ENCODE results near the gene RPGRIP1L. TPM values are rescaled to one million over a fixed set of nuclear protein-coding genes. Genes with fewer than 3 reads are reported as not detected.
A peak's percentile ranks its signal among the peaks of the same experiment; 100 is the strongest.

The RPGRIP1L gene
- total RNA-seq, 1 donor from 2014 or later: 23.2 TPM

DNA sequence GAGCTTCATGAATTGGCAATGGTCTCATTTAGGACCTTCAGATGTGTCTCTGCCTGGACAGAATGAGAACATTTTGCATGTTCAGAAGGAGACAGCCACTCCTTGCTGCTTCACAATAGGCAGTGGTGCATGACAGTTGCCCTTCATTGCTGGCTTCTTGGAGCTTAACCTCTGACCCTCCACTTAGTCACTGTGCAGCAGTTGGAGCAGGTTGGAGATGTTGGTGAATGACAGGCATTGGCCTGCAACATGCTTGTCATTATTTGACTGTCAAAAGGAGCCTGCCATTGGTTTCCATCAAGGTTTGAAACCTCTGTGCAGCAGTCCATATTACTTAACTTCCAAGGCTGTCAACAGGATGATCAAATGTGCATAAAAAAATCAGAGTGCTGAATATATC is 23.0 kb upstream of the RPGRIP1L start:
- Mint-ChIP-seq H3K9me3 (no peaks in the 10 kb centered on the region), H3K4me1 (peaks cover 39% of the 10 kb centered on the region), H3K4me3 (peak overlapping the region; percentile 2), H3K27ac (peak overlapping the region; percentile 72), H3K36me3 (peaks cover 9% of the 10 kb centered on the region), H3K27me3 (ENCODE audit: insufficient read depth, low read depth) (no peaks in the 10 kb centered on the region)
- no peaks in the 10 kb centered on the region for H3K36me3 ChIP-seq
- peaks cover 68% of the 10 kb centered on the region for H3K79me2 ChIP-seq (ENCODE audit: low read depth)
- no peak overlapping the region for H3K4me2 ChIP-seq
- TF ChIP-seq, protein P1, sequence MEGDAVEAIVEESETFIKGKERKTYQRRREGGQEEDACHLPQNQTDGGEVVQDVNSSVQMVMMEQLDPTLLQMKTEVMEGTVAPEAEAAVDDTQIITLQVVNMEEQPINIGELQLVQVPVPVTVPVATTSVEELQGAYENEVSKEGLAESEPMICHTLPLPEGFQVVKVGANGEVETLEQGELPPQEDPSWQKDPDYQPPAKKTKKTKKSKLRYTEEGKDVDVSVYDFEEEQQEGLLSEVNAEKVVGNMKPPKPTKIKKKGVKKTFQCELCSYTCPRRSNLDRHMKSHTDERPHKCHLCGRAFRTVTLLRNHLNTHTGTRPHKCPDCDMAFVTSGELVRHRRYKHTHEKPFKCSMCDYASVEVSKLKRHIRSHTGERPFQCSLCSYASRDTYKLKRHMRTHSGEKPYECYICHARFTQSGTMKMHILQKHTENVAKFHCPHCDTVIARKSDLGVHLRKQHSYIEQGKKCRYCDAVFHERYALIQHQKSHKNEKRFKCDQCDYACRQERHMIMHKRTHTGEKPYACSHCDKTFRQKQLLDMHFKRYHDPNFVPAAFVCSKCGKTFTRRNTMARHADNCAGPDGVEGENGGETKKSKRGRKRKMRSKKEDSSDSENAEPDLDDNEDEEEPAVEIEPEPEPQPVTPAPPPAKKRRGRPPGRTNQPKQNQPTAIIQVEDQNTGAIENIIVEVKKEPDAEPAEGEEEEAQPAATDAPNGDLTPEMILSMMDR (IDR thresholded peaks at IDR 0.05): no peak
- TF ChIP-seq EZH2phosphoT487 (IDR thresholded peaks at IDR 0.05) (no peak), EZH2 (IDR thresholded peaks at IDR 0.05) (no peak)
- DNase-seq (ENCODE audit: low spot score): peak; percentile 40
- no peaks in the 10 kb centered on the region for H3K9me3 ChIP-seq (ENCODE audit: low read depth)
- H3K4me1 ChIP-seq: peaks cover 8% of the 10 kb centered on the region
- no peak overlapping the region for H2AFZ ChIP-seq (replicated peaks)
- H3K4me3 ChIP-seq: no peak overlapping the region
- no peak overlapping the region for H3K9ac ChIP-seq
- no peaks in the 10 kb centered on the region for H3F3A ChIP-seq (ENCODE audit: low read depth)
- H3K27me3 ChIP-seq: no peaks in the 10 kb centered on the region
- peaks cover 15% of the 10 kb centered on the region for H4K20me1 ChIP-seq (ENCODE audit: low read depth)
- H3K27ac ChIP-seq: no peak overlapping the region

DNA sequence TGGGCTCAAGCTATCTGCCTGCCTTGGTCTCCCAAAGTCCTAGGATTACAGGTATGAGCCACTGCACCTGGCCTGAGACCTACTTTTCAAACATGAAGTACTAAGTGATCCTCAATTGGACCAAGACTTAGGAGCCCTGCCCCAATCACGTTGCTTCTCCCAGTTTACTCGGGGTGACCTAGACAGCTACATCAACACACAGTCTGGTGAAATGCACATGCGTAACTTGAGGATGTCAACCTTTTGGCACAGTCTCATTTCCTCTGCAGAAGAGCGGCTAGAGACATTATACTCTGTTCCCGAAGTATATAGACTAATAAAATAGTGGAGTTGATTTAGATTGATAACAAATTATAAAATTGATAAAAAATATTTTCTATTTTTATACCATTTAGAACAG is 17.4 kb upstream of the RPGRIP1L start:
- H3K27ac Mint-ChIP-seq: no peak overlapping the region
- Histone ChIP-seq H2AFZ (replicated peaks) (no peak overlapping the region), H3K4me1 (no peaks in the 10 kb centered on the region), H3F3A (ENCODE audit: low read depth) (no peaks in the 10 kb centered on the region), H3K79me2 (ENCODE audit: low read depth) (peaks cover 80% of the 10 kb centered on the region), H3K9me3 (ENCODE audit: low read depth) (no peaks in the 10 kb centered on the region), H4K20me1 (ENCODE audit: low read depth) (peaks cover 8% of the 10 kb centered on the region), H3K9ac (no peak overlapping the region), H3K4me3 (no peak overlapping the region), H3K27ac (no peak overlapping the region), H3K27me3 (no peaks in the 10 kb centered on the region), H3K4me2 (no peak overlapping the region), H3K36me3 (no peaks in the 10 kb centered on the region)
- H3K4me3 Mint-ChIP-seq: no peak overlapping the region
- H3K9me3 Mint-ChIP-seq: peaks cover 6% of the 10 kb centered on the region
- DNase-seq (ENCODE audit: low spot score): no peak
- no peak for TF ChIP-seq EZH2phosphoT487 (IDR thresholded peaks at IDR 0.05)
- TF ChIP-seq, protein P1 (IDR thresholded peaks at IDR 0.05): no peak
- peaks cover 11% of the 10 kb centered on the region for H3K4me1 Mint-ChIP-seq
- peaks cover 9% of the 10 kb centered on the region for H3K36me3 Mint-ChIP-seq
- H3K27me3 Mint-ChIP-seq (ENCODE audit: insufficient read depth, low read depth): no peaks in the 10 kb centered on the region

DNA sequence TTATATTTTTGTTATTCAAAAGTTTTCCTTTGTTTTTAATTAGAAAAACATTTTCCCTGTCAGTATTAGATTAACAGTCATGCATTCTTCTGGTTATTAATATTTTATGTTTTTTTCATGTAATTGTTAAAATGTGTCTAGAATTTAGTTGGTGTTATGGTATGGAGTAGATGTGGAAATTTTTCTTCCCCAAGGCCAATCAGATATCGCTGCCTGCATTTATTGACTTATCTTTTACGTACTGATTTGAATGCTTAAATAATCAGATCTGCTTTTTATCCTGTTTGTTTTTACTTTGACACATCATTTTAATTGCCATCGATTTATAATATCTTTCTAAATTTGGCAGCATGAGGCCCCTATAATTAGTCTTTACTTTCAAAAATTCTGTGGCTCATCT is 13.9 kb upstream of the RPGRIP1L start:
- no peaks in the 10 kb centered on the region for H3K27me3 ChIP-seq
- Mint-ChIP-seq H3K36me3 (peaks cover 9% of the 10 kb centered on the region), H3K4me1 (peaks cover 10% of the 10 kb centered on the region), H3K4me3 (no peak overlapping the region), H3K9me3 (peaks cover 6% of the 10 kb centered on the region), H3K27ac (no peak overlapping the region), H3K27me3 (ENCODE audit: insufficient read depth, low read depth) (no peaks in the 10 kb centered on the region)
- peaks cover 85% of the 10 kb centered on the region for H3K79me2 ChIP-seq (ENCODE audit: low read depth)
- H3K4me2 ChIP-seq: no peak overlapping the region
- H3K36me3 ChIP-seq: no peaks in the 10 kb centered on the region
- no peak overlapping the region for H3K4me3 ChIP-seq
- no peaks in the 10 kb centered on the region for H3K9me3 ChIP-seq (ENCODE audit: low read depth)
- no peak overlapping the region for H3K9ac ChIP-seq
- no peak for DNase-seq (ENCODE audit: low spot score)
- no peaks in the 10 kb centered on the region for H3F3A ChIP-seq (ENCODE audit: low read depth)
- H3K4me1 ChIP-seq: peaks cover 21% of the 10 kb centered on the region
- no peak overlapping the region for H2AFZ ChIP-seq (replicated peaks)
- H4K20me1 ChIP-seq (ENCODE audit: low read depth): peaks cover 18% of the 10 kb centered on the region
- no peak for TF ChIP-seq EZH2 (IDR thresholded peaks at IDR 0.05)
- TF ChIP-seq EZH2phosphoT487 (IDR thresholded peaks at IDR 0.05): no peak
- TF ChIP-seq, protein P1 (IDR thresholded peaks at IDR 0.05): no peak
- no peak overlapping the region for H3K27ac ChIP-seq
